AG09309 (cell line): ENCODE results near the gene LAMA2.

ENCODE experiments used
- DNase-seq: peaks from one replicate; pipeline ENCODE4 v3.0.0-alpha.2; 2010; ENCODE audit warnings: low read depth
- H3K4me3 ChIP-seq: 2 replicates; pipeline ENCODE4 v1.5.1; 2011; ENCODE audit warnings: mild to moderate bottlenecking, low read depth, low read length, moderate library complexity; ENCODE audit not compliant: control insufficient read depth
- CTCF ChIP-seq: IDR thresholded peaks from 2 replicates; pipeline ENCODE4 v1.5.1; 2011; ENCODE audit warnings: mild to moderate bottlenecking, low read depth, low read length, inconsistent platforms; ENCODE audit not compliant: insufficient read depth, control insufficient read depth; ENCODE audit errors: missing control alignments

LAMA2 gene

GRCh38 chr6:129543981-129544380, 661.0 kb downstream of the LAMA2 start:
- no peak for DNase-seq
- no peak for TF ChIP-seq CTCF
- H3K4me3 ChIP-seq, result no peak overlapping the region

- no peak for DNase-seq
- no peak overlapping the region for H3K4me3 ChIP-seq
- TF ChIP-seq CTCF, result no peak
These were observed 662.1 kb downstream of the LAMA2 start for GRCh38 chr6:129544892-129545612.

- no peak overlapping the region for H3K4me3 ChIP-seq
- TF ChIP-seq CTCF, result no peak
- no peak for DNase-seq
These were observed 663.8 kb downstream of the LAMA2 start for GRCh38 chr6:129546702-129547101.

GRCh38 chr6:129551486-129551885, 668.5 kb downstream of the LAMA2 start:
- no peak for TF ChIP-seq CTCF
- H3K4me3 ChIP-seq, result no peak overlapping the region
- no peak for DNase-seq

- no peak for TF ChIP-seq CTCF
- DNase-seq, result no peak
- H3K4me3 ChIP-seq, result no peak overlapping the region
These were observed 669.5 kb downstream of the LAMA2 start for GRCh38 chr6:129552413-129552812.

GRCh38 chr6:129555206-129555832, 672.4 kb downstream of the LAMA2 start:
- no peak overlapping the region for H3K4me3 ChIP-seq
- peak; percentile 18 for DNase-seq
- no peak for TF ChIP-seq CTCF
